Measurements from ENCODE around the gene CDON.

CDON gene

GRCh38 chr11:126082251-126083109 is 19.8 kb upstream of the CDON start:
- DNase-seq = no peak

- no peak for DNase-seq
Measured at GRCh38 chr11:126081915-126082250, 19.2 kb upstream of the CDON start.

- peak; percentile 99 for DNase-seq
Measured at GRCh38 chr11:126080161-126080941, 17.7 kb upstream of the CDON start.

DNA sequence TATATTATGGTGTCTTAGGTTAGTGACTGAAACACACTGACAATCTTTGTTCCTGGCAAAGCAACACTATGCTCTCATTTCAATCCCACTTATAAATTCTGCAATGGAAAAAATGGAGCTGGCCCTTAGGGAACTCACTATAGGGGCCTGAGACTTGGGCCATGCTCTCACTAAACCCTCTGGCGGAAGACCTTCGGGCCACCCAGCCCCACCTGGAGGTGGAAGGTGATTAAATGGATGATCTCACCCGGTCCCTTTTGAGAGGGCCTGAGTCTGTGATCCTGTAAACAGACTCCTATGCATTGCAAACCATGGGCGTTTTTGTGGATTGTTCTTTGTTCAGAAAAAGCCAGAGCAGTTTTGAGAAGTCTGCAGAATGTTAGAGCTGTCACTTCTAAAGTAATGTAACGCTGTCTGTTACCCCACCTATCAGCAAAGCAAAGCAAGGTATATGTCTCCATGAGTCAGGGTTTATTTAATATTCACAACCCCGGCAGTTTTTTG is 17.0 kb upstream of the CDON start:
- peak; percentile 97 for DNase-seq

DNA sequence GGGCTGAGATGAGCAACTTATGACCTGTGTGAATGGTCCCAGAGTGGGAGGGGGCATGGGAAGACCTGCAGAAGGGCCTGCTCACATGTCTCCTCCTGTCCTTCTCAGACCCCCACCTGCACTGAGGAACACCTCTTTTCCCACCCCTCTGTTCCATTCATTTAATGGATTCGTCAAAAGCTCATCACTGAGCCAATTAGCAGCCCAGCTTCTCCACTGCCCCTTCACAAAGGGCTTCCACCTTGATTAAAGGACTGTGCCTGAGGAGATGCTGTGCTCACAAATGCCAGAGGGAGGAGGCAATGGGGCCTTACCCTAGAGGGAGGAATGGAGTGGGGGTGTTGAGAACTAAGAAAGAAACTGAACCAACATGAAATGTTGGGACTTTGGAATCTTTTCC is 14.0 kb upstream of the CDON start:
- DNase-seq = no peak

DNA sequence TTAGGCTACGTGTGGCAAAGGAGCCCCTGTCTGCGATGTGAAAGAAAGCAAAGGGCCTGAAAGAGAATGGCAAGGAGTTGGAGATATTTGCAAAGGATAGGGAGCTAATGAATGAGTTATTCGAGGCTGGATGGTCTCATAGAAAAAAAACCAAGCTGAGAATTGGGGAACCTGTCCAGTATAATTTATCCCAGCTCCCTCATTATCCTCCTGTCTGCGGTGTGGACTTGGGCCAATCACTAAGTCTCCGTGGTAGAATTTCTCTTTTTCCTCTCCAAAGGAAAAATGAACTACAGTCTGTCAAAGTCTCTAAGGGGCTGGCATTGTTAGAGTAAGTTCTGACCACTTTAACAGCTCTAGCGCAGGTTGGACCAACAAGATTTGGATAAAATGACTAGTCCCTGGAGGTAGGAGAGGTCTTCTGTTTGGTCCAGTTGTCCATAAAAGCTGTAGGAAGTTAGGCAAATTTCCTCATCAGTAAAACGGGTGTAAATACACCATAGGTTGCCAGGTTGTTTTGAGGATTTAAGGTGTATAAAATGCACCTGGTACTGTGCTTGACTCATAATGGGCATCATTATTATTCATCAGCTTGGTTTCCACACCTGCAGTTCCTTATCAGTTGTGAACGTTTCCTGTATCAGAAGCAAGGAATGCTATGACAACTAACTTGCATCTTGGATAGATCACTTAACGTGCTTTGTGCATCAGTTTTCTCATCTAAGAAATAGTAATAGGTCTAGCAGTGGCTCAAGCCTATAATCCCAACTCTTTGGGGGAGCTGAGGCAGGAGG is 10.3 kb upstream of the CDON start:
- no peak for DNase-seq

GRCh38 chr11:126072141-126072741 is 9.6 kb upstream of the CDON start:
- DNase-seq = no peak

- DNase-seq = no peak
Measured at GRCh38 chr11:126063507-126063852, 814 bp upstream of the CDON start.

- DNase-seq = peak; percentile 82
Measured at GRCh38 chr11:126061707-126062678, 673 bp downstream of the CDON start.

GRCh38 chr11:126060757-126061171 is 1.9 kb downstream of the CDON start:
- DNase-seq = no peak

- peak; percentile 78 for DNase-seq
Measured at GRCh38 chr11:126059238-126059781, 3.4 kb downstream of the CDON start.

DNA sequence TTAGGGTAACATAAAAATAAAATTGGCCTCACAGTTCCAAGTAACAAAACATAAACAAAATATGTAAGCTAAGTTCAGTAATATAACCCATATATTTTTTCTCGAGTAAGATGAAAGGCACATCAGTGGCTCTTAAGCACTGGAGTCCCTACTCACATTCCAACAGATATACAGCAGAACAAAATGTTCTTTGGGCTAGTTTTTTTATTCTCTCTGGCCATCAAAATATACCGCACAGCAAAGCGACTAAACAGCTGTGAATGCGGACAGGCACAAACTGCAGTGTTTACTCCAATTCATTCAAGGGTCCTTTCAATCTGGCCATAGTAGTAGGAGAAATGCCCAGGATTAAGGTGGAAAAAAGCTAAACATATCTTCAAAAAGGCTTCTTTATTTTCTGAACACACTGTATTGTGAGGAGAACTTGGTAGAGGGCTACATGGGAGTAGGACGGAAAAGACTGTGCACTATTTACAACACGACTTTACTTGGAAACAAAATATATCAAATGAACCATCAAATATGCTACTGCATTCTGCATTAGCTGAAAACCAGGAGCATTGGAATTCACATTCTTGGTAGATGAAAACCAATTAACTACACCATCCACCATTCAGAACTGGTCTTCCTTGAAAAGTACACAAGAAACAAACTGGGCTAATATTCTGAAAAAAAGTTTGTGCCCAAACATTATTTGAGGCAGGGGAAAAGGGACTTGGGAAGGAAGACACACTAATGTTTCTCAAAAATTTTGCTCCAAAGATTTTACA is 4.4 kb downstream of the CDON start:
- DNase-seq = no peak

DNA sequence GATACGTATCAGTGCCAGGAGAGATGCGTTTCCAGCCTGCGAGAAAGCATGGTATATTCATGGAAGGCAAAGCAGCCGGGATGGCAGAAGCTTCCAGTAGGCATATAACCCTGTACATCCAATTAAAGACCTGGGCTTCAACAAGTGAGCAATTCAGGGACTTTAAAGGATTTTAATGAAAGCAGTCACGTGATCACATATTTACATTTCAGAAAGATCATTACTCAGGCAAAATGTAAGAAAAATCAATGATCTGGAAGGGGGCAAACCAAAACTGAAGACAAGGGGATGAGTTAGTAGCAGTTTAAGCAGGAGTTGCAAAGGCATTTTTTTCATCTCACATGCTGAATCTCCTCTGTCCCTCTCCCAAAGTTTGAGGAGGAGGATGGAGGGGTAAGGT is 7.8 kb downstream of the CDON start:
- DNase-seq = no peak

GRCh38 chr11:126054408-126054807 is 8.3 kb downstream of the CDON start:
- no peak for DNase-seq

DNA sequence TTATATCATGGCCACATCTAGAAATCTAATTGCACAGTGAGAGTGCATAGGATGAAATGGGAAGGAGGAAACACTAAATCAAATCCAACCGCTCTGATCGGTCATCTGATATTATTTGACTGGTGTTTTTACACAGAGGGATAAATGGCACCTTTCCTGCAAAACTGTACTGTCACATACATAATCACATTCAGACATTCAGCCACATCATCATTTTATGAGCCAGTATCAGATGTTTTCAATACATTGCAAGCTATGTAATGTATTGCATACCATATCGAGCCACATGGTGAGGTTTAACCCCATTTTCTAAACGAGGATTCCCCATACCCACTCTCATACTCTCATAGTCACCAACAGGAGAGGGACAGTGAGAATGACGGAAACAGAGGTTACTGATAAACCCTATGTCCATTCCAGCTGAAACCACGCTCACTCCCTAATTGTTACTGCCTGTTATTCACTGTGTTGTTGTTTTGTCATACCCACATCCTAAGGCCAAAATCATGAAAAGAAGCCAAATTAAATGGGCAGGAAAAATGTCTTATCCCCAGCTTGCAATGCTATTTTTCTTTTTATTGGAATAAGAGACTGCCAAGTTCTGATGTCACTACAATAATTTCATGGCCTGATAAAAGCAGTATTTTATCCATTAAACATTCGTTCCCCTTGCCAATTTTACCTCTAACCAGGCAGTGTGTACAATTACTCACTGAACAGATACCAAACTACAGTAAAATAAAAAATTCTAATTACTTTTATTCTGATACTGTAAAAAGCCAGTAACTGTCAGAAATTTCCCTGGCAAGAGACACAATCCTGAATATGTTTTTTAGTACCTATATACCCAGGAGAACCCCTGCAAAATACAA is 9.0 kb downstream of the CDON start:
- no peak for DNase-seq

DNA sequence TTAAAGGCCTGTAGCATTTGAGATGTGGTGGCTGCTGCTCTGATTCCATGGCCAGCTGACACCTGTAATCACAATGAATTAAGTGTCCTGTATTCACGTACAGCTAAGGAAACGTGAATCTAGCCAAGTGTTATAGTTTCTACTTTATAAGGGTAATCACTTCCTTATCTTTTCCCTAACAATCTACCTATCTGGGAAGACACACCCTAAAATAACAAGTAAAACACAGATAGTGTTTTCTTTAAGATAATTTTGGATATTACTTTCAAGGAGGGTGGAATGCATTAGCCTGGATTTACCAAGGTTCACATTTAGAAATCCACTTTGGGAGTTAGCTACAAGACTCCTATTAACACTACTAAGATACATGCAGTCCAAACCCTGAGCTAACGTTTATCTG is 11.5 kb downstream of the CDON start:
- DNase-seq = no peak

- no peak for DNase-seq
Measured at GRCh38 chr11:126049159-126049558, 13.5 kb downstream of the CDON start.

GRCh38 chr11:126048197-126048596 is 14.5 kb downstream of the CDON start:
- DNase-seq = no peak

- no peak for DNase-seq
Measured at GRCh38 chr11:126046570-126047195, 16.0 kb downstream of the CDON start.
